Middle frontal gyrus (tissue), 1 donor: ENCODE results near the gene VEGFD.

ENCODE experiments used
- DNase-seq: peaks from one replicate; pipeline ENCODE4 v3.0.0-alpha.2; 2015; ENCODE audit warnings: low spot score; ENCODE audit errors: extremely low spot score

Gene VEGFD

GRCh38 chrX:15384304-15384703 lies at the start of gene VEGFD:
VEGFD (minus strand) TSS chrX:15384413; CDS start chrX:15383946, 467 bp downstream.
- DNase-seq, result no peak

- DNase-seq, result no peak
Measured at GRCh38 chrX:15430584-15430983, 46.4 kb upstream of the VEGFD start.

GRCh38 chrX:15430076-15430475 lies 45.9 kb upstream of the VEGFD start:
- DNase-seq, result no peak

GRCh38 chrX:15425024-15425423 lies 40.8 kb upstream of the VEGFD start:
- no peak for DNase-seq

GRCh38 chrX:15418707-15419181 lies 34.5 kb upstream of the VEGFD start:
- DNase-seq, result no peak

- DNase-seq, result no peak
Measured at GRCh38 chrX:15418041-15418706, 34.0 kb upstream of the VEGFD start.

GRCh38 chrX:15416133-15416993 lies 32.1 kb upstream of the VEGFD start:
- DNase-seq, result no peak

- DNase-seq, result no peak
Measured at GRCh38 chrX:15413101-15413500, 28.9 kb upstream of the VEGFD start.

GRCh38 chrX:15410947-15411346 lies 26.7 kb upstream of the VEGFD start:
- no peak for DNase-seq

- DNase-seq, result no peak
Measured at GRCh38 chrX:15410430-15410829, 26.2 kb upstream of the VEGFD start.

GRCh38 chrX:15405846-15406245 lies 21.6 kb upstream of the VEGFD start:
- no peak for DNase-seq

GRCh38 chrX:15404401-15405096 lies 20.3 kb upstream of the VEGFD start:
- no peak for DNase-seq

- no peak for DNase-seq
Measured at GRCh38 chrX:15401378-15401777, 17.2 kb upstream of the VEGFD start.

GRCh38 chrX:15399962-15400391 lies 15.8 kb upstream of the VEGFD start:
- DNase-seq, result no peak

- DNase-seq, result no peak
Measured at GRCh38 chrX:15398874-15399273, 14.7 kb upstream of the VEGFD start.

GRCh38 chrX:15395789-15396188 lies 11.6 kb upstream of the VEGFD start:
- DNase-seq, result no peak

GRCh38 chrX:15391850-15392249 lies 7.6 kb upstream of the VEGFD start:
- DNase-seq, result no peak

GRCh38 chrX:15382813-15383212 lies 1.4 kb downstream of the VEGFD start:
- no peak for DNase-seq

GRCh38 chrX:15376956-15377355 lies 7.3 kb downstream of the VEGFD start:
- DNase-seq, result no peak

GRCh38 chrX:15373976-15374375 lies 10.2 kb downstream of the VEGFD start:
- no peak for DNase-seq

GRCh38 chrX:15366506-15367352 lies 17.5 kb downstream of the VEGFD start:
- DNase-seq, result no peak
